CD4-positive, alpha-beta T cell treated with Interleukin-4 for 1 hour (primary cell): ENCODE results near the gene CLEC16A.

Experiments
- DNase-seq, 2 donors: peaks; one replicate each; pipeline ENCODE4 v3.0.0-alpha.2; 2020 to 2022

Gene CLEC16A

GRCh38 chr16:11046382-11046931 is 102.1 kb downstream of the CLEC16A start:
- DNase-seq = no peak

GRCh38 chr16:11047057-11047456 is 102.7 kb downstream of the CLEC16A start:
- DNase-seq = no peak

- no peak for DNase-seq
Observed at GRCh38 chr16:11047939-11048800, 103.8 kb downstream of the CLEC16A start.

- no peak for DNase-seq
Observed at GRCh38 chr16:11049396-11050059, 105.2 kb downstream of the CLEC16A start.

GRCh38 chr16:11050536-11050935 is 106.2 kb downstream of the CLEC16A start:
- DNase-seq = no peak

GRCh38 chr16:11050944-11051343 is 106.6 kb downstream of the CLEC16A start:
- DNase-seq = no peak

- DNase-seq = no peak
Observed at GRCh38 chr16:11051430-11051829, 107.1 kb downstream of the CLEC16A start.

- DNase-seq = peak; percentile 37 to 51
Observed at GRCh38 chr16:11051879-11052808, 107.8 kb downstream of the CLEC16A start.

GRCh38 chr16:11053916-11054460 is 109.6 kb downstream of the CLEC16A start:
- DNase-seq = no peak

GRCh38 chr16:11056090-11056992 is 112.0 kb downstream of the CLEC16A start:
- no peak for DNase-seq

GRCh38 chr16:11056993-11057649 is 112.8 kb downstream of the CLEC16A start:
- DNase-seq = no peak

GRCh38 chr16:11057711-11058345 is 113.5 kb downstream of the CLEC16A start:
- no peak for DNase-seq

- DNase-seq = no peak
Observed at GRCh38 chr16:11058832-11059231, 114.5 kb downstream of the CLEC16A start.

- DNase-seq = no peak
Observed at GRCh38 chr16:11059588-11059987, 115.2 kb downstream of the CLEC16A start.

GRCh38 chr16:11060364-11060763 is 116.0 kb downstream of the CLEC16A start:
- no peak for DNase-seq

- no peak for DNase-seq
Observed at GRCh38 chr16:11060842-11061241, 116.5 kb downstream of the CLEC16A start.

GRCh38 chr16:11061629-11062270 is 117.4 kb downstream of the CLEC16A start:
- DNase-seq = no peak

GRCh38 chr16:11063448-11064201 is 119.3 kb downstream of the CLEC16A start:
- no peak for DNase-seq

- no peak for DNase-seq
Observed at GRCh38 chr16:11064202-11064540, 119.8 kb downstream of the CLEC16A start.
